ENCODE measurements around the gene GNB5. TPM values are rescaled to one million over a fixed set of nuclear protein-coding genes. Genes with fewer than 3 reads are reported as not detected.

GNB5 gene
- total and polyA plus RNA-seq, 8 donors, result 12.2 to 28.2 (median 15.8) TPM

GRCh38 chr15:52154896-52155865, 36.0 kb downstream of the GNB5 start:
- no peak overlapping the region for H3K27ac ChIP-seq
- intact Hi-C loops (cut with DNase I), result no loop called here
- no peaks in the 10 kb centered on the region for H3K27me3 ChIP-seq
- no peak overlapping the region for H3K4me3 ChIP-seq
- no peaks in the 10 kb centered on the region for H3K4me1 ChIP-seq
- no peaks in the 10 kb centered on the region for H3K36me3 ChIP-seq
- H3K9me3 ChIP-seq, result no peaks in the 10 kb centered on the region
- no peak for FAIRE-seq
- TF ChIP-seq CTCF (IDR thresholded peaks at IDR 0.05), result no peak
- 90 to 93% methylated on average over 8 of the region's 8 CpGs for WGBS, 2 donors
- ATAC-seq, result peak in 1 of 4 donors; percentile 21
- no peak for DNase-seq

GRCh38 chr15:52153900-52154895, 37.0 kb downstream of the GNB5 start:
- Histone ChIP-seq H3K9me3 (no peaks in the 10 kb centered on the region), H3K27ac (no peak overlapping the region), H3K4me3 (no peak overlapping the region), H3K36me3 (peaks cover 0 to 5% (median 5%) of the 10 kb centered on the region in 3 donors), H3K27me3 (no peaks in the 10 kb centered on the region), H3K4me1 (no peaks in the 10 kb centered on the region)
- 89 to 92% methylated on average over 12 of the region's 12 CpGs for WGBS, 2 donors
- no peak for ATAC-seq
- intact Hi-C loops (cut with DNase I), result no loop called here
- no peak for FAIRE-seq
- DNase-seq, result no peak
- no peak for TF ChIP-seq CTCF (IDR thresholded peaks at IDR 0.05)

GRCh38 chr15:52151353-52151752, 39.8 kb downstream of the GNB5 start:
- no peak overlapping the region for H3K27ac ChIP-seq
- no peak for ATAC-seq
- no peaks in the 10 kb centered on the region for H3K4me1 ChIP-seq
- no peak for DNase-seq
- FAIRE-seq, result no peak
- no peaks in the 10 kb centered on the region for H3K27me3 ChIP-seq
- H3K36me3 ChIP-seq, result peaks cover 3 to 8% (median 5%) of the 10 kb centered on the region in 3 donors
- intact Hi-C loops (cut with DNase I), result no loop called here
- WGBS, 2 donors, result 93 to 97% methylated on average over 4 of the region's 4 CpGs
- no peak for TF ChIP-seq CTCF (IDR thresholded peaks at IDR 0.05)
- no peaks in the 10 kb centered on the region for H3K9me3 ChIP-seq
- no peak overlapping the region for H3K4me3 ChIP-seq

- no peak overlapping the region for H3K27ac ChIP-seq
- no peak for ATAC-seq
- intact Hi-C loops (cut with DNase I), result no loop called here
- no peak overlapping the region for H3K4me3 ChIP-seq
- FAIRE-seq, result no peak
- no peaks in the 10 kb centered on the region for H3K9me3 ChIP-seq
- no peaks in the 10 kb centered on the region for H3K4me1 ChIP-seq
- 92 to 96% methylated on average over 4 of the region's 4 CpGs for WGBS, 2 donors
- DNase-seq, result no peak
- TF ChIP-seq CTCF (IDR thresholded peaks at IDR 0.05), result no peak
- H3K27me3 ChIP-seq, result no peaks in the 10 kb centered on the region
- peaks cover 3 to 8% (median 5%) of the 10 kb centered on the region in 3 donors for H3K36me3 ChIP-seq
These were observed 40.3 kb downstream of the GNB5 start for GRCh38 chr15:52150871-52151270.

Measured in pancreas (tissue), 10 donors.